ENCODE measurements around the gene CFAP97D1. TPM values are rescaled to one million over a fixed set of nuclear protein-coding genes. Genes with fewer than 3 reads are reported as not detected.

CFAP97D1 gene
- total RNA-seq: under 0.01 TPM in 2 replicates

DNA sequence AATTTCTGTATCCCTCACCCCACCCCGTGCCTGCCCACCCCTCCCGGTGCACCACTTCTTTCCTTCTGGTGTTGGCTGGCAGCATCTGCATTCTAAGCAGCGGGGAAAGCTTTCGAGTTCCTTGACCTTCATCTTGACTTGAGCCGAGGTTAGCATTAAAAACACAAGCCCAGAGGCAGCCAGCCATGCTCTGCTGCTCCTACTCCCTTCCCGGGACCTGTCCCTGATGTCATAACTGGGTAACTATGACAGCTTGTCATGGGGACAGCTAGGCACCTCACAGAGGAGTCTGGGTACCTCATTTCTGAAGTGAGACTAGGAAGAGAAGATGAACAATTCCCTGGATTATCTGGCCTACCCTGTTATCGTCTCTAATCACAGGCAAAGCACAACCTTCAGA lies at the start of gene CFAP97D1:
Gene CFAP97D1, plus strand, starts transcription at position 301 of the 400 bp plus-strand sequence. Its CDS starts 28 bp downstream, at position 329.

DNA sequence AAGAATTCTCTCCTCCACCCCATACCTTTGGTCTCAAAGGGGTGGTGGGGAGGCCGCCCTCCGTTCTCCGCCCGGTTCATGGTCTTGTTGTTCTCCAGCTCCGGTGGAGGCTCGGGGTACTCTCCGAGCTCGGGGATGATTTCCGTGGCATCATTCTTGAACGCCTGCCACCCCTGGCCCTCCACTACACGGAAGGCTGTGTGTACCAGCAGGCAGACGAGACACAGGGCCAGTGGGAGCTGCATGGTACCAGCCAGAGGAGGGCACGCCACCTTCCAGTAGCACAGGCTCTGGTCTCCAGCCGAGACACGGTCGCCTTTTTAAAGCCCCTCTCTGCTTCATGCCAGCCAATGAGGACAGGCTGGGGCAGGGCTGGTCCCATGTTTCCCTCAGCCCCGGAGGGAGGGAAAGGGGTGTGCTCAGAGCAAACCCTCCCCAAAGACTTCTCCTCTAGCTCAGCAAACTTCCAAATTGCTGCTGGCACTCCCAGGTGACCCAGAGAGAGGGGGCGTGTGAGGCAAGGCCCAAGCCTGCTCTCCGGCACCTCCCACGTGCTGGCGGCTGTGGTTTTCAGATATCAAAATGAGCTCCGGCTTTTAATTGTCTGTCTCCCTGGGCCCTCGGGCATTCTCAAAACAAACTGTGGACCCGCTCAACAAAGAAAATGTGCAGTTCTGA lies 21.6 kb upstream of the CFAP97D1 start, which contains the start of gene SOST:
Gene SOST, minus strand, starts transcription at position 295 of the 678 bp plus-strand sequence. Its CDS starts 50 bp downstream, at position 245.

DNA sequence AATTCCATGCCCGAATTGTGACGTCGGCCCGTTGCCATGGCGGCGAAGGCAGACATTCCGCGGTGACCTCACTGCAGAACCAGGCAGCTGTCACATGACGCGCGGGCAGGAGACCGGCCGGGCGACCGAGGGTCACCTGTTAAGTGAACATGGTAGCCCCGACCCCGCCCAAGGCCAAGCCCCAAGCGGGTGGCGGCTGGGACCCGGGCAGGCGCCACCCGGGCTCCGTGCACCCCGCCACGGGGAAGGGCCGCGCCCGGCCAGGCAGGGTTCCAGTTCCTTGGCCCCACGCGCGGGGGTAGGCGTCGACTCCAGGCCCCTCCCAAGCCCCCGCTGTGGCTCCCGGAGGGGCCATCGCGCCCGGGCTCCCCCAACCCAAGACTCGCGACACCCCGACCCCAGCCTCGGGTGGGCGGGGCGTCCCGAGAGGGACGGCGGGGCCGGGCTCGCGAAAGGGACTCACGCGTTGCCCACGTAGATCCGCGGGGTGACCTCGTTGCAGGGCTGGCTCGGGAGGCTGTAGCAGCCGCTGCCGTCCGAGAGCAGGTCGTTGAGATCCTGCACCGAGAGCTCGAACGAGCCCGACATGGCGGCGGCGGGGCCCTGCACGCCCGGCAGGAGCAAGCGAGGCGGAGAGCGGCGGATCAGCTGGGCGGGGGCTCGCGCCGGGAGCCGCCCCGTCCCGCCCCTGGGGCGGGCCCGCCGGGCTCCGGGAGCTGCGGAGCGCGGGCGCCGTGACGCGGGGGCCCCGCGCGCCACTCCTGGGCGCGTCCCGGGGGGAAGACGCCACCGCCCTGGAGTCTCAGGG lies 1.7 kb upstream of the CFAP97D1 start, which contains the start of gene DUSP3:
Gene DUSP3, minus strand, starts transcription at position 641 of the 808 bp plus-strand sequence. Its CDS starts 53 bp downstream, at position 588.

DNA sequence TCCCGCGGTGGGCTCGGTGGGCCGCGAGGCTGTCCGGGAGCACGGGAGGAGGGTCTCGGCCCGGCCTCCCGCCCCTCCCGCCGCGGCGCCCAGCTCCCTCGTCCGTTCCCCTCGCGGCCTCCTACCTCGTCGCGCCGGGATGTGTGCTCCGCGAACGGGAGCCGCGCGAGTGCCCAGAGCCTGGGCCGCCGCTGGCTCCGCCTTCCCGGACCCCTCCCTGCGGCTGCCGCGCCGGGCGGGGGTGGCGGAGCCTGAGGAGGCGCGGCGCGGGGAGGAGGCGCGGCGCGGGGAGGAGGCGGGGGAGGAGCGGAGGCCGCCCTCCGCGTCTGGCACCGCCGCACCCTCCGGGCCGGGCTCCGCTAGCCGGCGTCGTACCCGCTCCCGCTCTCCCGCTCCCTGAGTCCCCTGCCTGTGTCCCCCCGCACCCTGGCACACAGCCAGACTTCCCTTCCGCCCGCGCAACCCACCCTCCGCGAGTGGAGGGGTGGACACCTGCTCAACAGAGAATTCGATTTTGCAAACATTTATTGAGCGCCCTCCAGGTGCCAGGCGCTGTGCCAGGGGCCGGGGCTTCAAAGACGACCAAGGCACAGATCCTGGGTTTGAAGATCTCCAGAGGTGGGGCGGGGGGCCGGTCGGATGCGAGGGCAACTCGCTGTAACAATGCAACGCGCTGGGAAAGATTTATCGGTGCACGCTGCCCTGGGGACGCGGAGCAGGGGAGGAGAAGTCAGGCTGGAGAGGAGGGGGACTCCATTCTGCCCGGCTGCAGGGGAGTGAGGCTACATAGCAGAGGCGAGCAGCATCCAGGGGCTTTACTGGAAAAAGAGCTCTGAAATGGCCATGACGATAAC lies 53.0 kb downstream of the CFAP97D1 start, which contains the start of gene MPP3:
Gene MPP3, minus strand, starts transcription at position 171 of the 854 bp plus-strand sequence. CDS start 1,240 bp downstream, outside the sequence.

Other genes starting within 250 kb of the CFAP97D1 start
- gene ETV4, start 234.1 kb upstream of the CFAP97D1 start, total RNA-seq: 10.7 and 30.7 TPM in 2 replicates
- gene MEOX1, start 118.5 kb upstream of the CFAP97D1 start, total RNA-seq: not detected in 2 replicates
- gene SOST, start 21.6 kb upstream of the CFAP97D1 start, total RNA-seq: not detected in 2 replicates
- 43.4 and 55.1 TPM in 2 replicates for gene DUSP3, start 1.5 kb upstream of the CFAP97D1 start, total RNA-seq
- 12.9 and 17.0 TPM in 2 replicates for gene MPP3, start 52.7 kb downstream of the CFAP97D1 start, total RNA-seq
- gene CD300LG, start 66.7 kb downstream of the CFAP97D1 start, total RNA-seq: not detected in 2 replicates
- 0.78 and 1.1 TPM in 2 replicates for gene MPP2, start 127.1 kb downstream of the CFAP97D1 start, total RNA-seq
- not detected in 2 replicates for gene PPY, start 162.0 kb downstream of the CFAP97D1 start, total RNA-seq
- 0.37 TPM in 1 of 2 replicates, not detected in the other for gene PYY, start 173.5 kb downstream of the CFAP97D1 start, total RNA-seq
- 20.2 and 41.4 TPM in 2 replicates for gene NAGS, start 224.2 kb downstream of the CFAP97D1 start, total RNA-seq
- 39.1 and 58.8 TPM in 2 replicates for gene TMEM101, start 234.5 kb downstream of the CFAP97D1 start, total RNA-seq